K562 (cell line): ENCODE data around the gene PNPLA8.

ENCODE experiments used
- ATF1 ChIP-seq, 2 experiments: fragments of 450-650 bp in 1 of 2; IDR thresholded peaks; 2 replicates each; pipeline ENCODE4 v1.6.1; 2016; ENCODE audit warnings: missing compliant biosample characterization in 1 of 2, missing genetic modification characterization in 1 of 2
- SMAD1 ChIP-seq: fragments of 150-350 bp; IDR thresholded peaks from 2 replicates; pipeline ENCODE4 v1.6.1; 2014; ENCODE audit warnings: low read length, low read depth; ENCODE audit not compliant: partially characterized antibody
- TF ChIP-seq, protein P1 (sequence below), 3 experiments: IDR thresholded peaks in 2 of 3; conservative IDR thresholded peaks in 1 of 3; 2 replicates each; pipeline ENCODE4 v1.5.1; 2011 to 2012; ENCODE audit warnings: low read length in 3 of 3, mild to moderate bottlenecking in 3 of 3, control low read depth in 2 of 3, improper control_type of control experiment in 1 of 3, inconsistent platforms in 1 of 3, low read depth in 1 of 3, mixed read lengths in 1 of 3, moderate library complexity in 1 of 3; ENCODE audit not compliant: insufficient read depth in 2 of 3

DNA sequence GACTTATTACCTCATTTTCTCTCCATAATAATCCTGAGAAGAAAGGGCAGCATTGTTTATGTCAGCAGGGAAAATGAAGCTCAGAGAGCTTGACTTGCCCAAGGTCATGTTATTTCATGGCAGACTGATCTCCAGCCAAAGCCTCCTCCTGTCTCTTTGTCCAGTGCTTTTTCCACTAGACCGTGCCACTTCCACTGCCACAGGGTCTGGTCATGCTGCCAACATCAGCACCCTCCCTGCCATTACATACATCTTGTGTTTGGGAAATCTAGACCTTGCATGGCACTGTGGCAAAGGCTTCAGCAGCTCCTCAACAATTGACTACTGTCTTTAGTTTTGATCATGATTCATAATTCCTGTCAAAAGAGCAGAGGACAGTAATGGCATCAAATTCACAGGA lies 94.8 kb downstream of the PNPLA8 start:
- TF ChIP-seq ATF1 (CRISPR knock-in tag; IDR thresholded peaks at IDR 0.05) (no peak), ATF1 (tag; IDR thresholded peaks at IDR 0.05) (no peak), SMAD1 (no peak)
- TF ChIP-seq, protein P1, sequence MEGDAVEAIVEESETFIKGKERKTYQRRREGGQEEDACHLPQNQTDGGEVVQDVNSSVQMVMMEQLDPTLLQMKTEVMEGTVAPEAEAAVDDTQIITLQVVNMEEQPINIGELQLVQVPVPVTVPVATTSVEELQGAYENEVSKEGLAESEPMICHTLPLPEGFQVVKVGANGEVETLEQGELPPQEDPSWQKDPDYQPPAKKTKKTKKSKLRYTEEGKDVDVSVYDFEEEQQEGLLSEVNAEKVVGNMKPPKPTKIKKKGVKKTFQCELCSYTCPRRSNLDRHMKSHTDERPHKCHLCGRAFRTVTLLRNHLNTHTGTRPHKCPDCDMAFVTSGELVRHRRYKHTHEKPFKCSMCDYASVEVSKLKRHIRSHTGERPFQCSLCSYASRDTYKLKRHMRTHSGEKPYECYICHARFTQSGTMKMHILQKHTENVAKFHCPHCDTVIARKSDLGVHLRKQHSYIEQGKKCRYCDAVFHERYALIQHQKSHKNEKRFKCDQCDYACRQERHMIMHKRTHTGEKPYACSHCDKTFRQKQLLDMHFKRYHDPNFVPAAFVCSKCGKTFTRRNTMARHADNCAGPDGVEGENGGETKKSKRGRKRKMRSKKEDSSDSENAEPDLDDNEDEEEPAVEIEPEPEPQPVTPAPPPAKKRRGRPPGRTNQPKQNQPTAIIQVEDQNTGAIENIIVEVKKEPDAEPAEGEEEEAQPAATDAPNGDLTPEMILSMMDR (IDR thresholded peaks at IDR 0.05 in 2 of 3, conservative IDR thresholded peaks at IDR 0.05 in 1 of 3; ENCODE audit: insufficient read depth in 2 of 3, low read depth in 1 of 3, low read length in 3 of 3), result no peak
